Parathyroid adenoma (tissue), 2 donors: ENCODE measurements around the gene CACNA1C.

Experiments used
- H2AFZ ChIP-seq: fragments of 300-600 bp; sonication (generic); one replicate; pipeline ENCODE4 v1.7.0; 2017; ENCODE audit warnings: antibody characterized with exemption, mild to moderate bottlenecking
- H3K27ac ChIP-seq: fragments of 300-600 bp; sonication (generic); one replicate; pipeline ENCODE4 v1.7.0; 2017
- H3K27me3 ChIP-seq: fragments of 300-600 bp; sonication (generic); one replicate; pipeline ENCODE4 v1.7.0; 2017; ENCODE audit warnings: low read length; ENCODE audit not compliant: control insufficient read depth, insufficient read depth
- H3K36me3 ChIP-seq: fragments of 300-600 bp; sonication (generic); one replicate; pipeline ENCODE4 v1.7.0; 2017; ENCODE audit warnings: low read length; ENCODE audit not compliant: control insufficient read depth, insufficient read depth
- H3K4me1 ChIP-seq: fragments of 300-600 bp; sonication (generic); one replicate; pipeline ENCODE4 v1.7.0; 2017; ENCODE audit warnings: control low read depth
- H3K4me2 ChIP-seq: fragments of 300-600 bp; sonication (generic); one replicate; pipeline ENCODE4 v1.7.0; 2017; ENCODE audit warnings: low read length
- H3K4me3 ChIP-seq: fragments of 300-600 bp; sonication (generic); one replicate; pipeline ENCODE4 v1.7.0; 2017; ENCODE audit warnings: low read depth, low read length
- H3K79me2 ChIP-seq: fragments of 300-600 bp; sonication (generic); one replicate; pipeline ENCODE4 v1.7.0; 2017; ENCODE audit warnings: control low read depth
- H3K9ac ChIP-seq: fragments of 300-600 bp; sonication (generic); one replicate; pipeline ENCODE4 v1.7.0; 2017; ENCODE audit warnings: mild to moderate bottlenecking
- H3K9me3 ChIP-seq: fragments of 300-600 bp; sonication (generic); one replicate; pipeline ENCODE4 v1.7.0; 2017; ENCODE audit warnings: low read length; ENCODE audit not compliant: control insufficient read depth
- CTCF ChIP-seq: fragments of 300-600 bp; sonication (generic); IDR thresholded peaks from one replicate; pipeline ENCODE4 v1.7.0; 2017; ENCODE audit warnings: antibody characterized with exemption, mild to moderate bottlenecking
- donor health status: primary hyperparathyroidism.

The CACNA1C gene

DNA sequence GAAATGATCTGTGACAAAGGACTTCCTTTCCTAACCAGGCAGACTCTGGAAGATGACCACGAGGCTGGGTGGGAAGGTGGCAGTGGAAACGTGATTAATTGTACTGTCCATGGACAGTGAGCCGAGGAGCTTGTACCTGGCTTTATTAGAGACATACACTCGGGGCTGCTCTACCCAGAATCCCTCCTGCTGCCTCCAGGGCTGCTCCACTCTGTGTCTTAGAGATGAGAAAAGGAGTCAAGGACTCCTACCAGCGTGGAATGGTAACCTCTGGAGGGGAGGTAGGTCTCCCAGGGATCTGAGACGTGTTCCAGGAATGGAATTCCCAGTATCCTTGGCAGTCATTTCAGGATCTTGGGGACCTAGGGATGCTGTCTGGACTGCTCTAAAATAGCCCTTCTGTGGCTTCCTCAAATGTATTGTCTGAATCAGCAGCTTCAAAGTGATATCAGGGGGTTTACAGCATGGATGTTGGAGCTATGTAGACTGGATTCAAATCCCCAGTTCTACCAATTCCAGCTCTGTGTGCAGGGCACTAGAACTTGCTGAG, 237.8 kb downstream of the CACNA1C start:
- Histone ChIP-seq H3K9me3 (no peaks in the 10 kb centered on the region), H3K27ac (no peak overlapping the region), H3K9ac (no peak overlapping the region), H3K4me1 (no peaks in the 10 kb centered on the region), H3K4me3 (no peak overlapping the region), H2AFZ (no peak overlapping the region), H3K79me2 (no peaks in the 10 kb centered on the region), H3K4me2 (no peak overlapping the region), H3K36me3 (no peaks in the 10 kb centered on the region), H3K27me3 (no peaks in the 10 kb centered on the region)
- no peak for TF ChIP-seq CTCF

- peak; percentile 58 for TF ChIP-seq CTCF
- Histone ChIP-seq H3K27me3 (no peaks in the 10 kb centered on the region), H3K4me1 (no peaks in the 10 kb centered on the region), H3K36me3 (no peaks in the 10 kb centered on the region), H2AFZ (no peak overlapping the region), H3K27ac (no peak overlapping the region), H3K4me2 (no peak overlapping the region), H3K9me3 (no peaks in the 10 kb centered on the region), H3K79me2 (no peaks in the 10 kb centered on the region), H3K9ac (no peak overlapping the region), H3K4me3 (no peak overlapping the region)
Measured at GRCh38 chr12:2291182-2291832, 238.5 kb downstream of the CACNA1C start.

- H3K4me2 ChIP-seq = no peak overlapping the region
- H3K27ac ChIP-seq = no peak overlapping the region
- H3K79me2 ChIP-seq = no peaks in the 10 kb centered on the region
- no peak for TF ChIP-seq CTCF
- no peaks in the 10 kb centered on the region for H3K27me3 ChIP-seq
- no peaks in the 10 kb centered on the region for H3K9me3 ChIP-seq
- H3K9ac ChIP-seq = no peak overlapping the region
- no peaks in the 10 kb centered on the region for H3K4me1 ChIP-seq
- no peak overlapping the region for H3K4me3 ChIP-seq
- no peaks in the 10 kb centered on the region for H3K36me3 ChIP-seq
- no peak overlapping the region for H2AFZ ChIP-seq
Measured at GRCh38 chr12:2291947-2292346, 239.2 kb downstream of the CACNA1C start.

DNA sequence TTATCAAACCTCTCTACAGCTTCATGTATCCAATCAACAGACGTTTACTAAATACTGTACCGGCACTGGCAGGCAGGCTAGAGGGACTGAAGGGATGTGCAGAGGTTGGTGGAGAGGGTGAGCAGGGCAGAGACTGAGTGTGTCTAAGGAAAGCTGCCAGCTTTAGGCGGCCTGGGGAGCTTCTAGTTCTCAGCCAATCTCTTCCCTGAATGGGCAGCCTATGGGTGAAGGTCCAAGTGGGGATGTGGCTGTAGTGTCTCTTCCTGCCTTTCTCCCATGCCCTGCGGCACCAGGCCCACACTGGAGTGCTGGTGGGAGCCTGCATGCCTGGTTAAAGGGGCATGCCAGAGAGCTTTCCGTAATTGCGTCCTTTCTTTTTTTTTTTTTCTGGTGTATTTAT, 239.8 kb downstream of the CACNA1C start:
- H2AFZ ChIP-seq = no peak overlapping the region
- H3K27me3 ChIP-seq = no peaks in the 10 kb centered on the region
- H3K79me2 ChIP-seq = no peaks in the 10 kb centered on the region
- TF ChIP-seq CTCF = no peak
- H3K9ac ChIP-seq = no peak overlapping the region
- no peaks in the 10 kb centered on the region for H3K4me1 ChIP-seq
- no peak overlapping the region for H3K4me2 ChIP-seq
- H3K9me3 ChIP-seq = no peaks in the 10 kb centered on the region
- H3K4me3 ChIP-seq = no peak overlapping the region
- no peak overlapping the region for H3K27ac ChIP-seq
- no peaks in the 10 kb centered on the region for H3K36me3 ChIP-seq
